HG02642 (cell line): ENCODE results near the gene SYNE1.
"Not testable (repeated sequence)": the region's sequence is repeated elsewhere in the genome, so short reads cannot be mapped to it uniquely, and the experiment has no call there.

Experiments used
- ATAC-seq: cut with Tn5 transposase; IDR thresholded peaks from one replicate; pipeline ENCODE4 v1.9.1; 2021; ENCODE audit warnings: mild to moderate bottlenecking; ENCODE audit not compliant: unreplicated experiment, poor library complexity

Gene SYNE1

DNA sequence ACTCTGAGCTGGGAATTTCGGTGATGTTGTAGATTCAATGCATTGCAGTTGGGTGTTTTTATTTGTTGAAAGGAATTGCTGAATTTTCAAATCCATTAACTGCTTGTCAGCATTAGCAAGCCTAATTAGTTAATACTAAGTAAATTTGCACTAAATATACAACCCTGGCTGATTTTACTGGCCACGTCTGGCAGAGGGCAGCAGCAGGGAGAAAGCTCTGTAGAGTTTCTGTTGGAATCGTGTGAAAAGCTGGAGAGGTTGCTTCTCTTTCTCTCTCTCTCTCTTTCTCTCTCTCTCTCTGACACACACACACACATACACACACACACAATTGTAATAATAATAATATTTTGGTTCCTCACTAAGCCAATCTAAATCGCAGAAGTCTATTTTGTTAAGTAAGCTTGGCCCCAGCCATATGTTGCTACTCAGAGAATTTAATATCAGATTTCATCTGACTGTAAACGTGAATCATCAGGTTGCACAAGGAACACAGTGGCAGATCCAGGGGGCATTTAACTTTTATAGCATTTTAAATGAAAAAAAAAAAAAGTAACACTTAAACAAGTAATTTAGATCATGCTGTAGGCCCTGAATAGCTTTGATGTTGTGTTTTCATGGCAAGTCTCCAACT, 540.2 kb downstream of the SYNE1 start:
- no peak for ATAC-seq

DNA sequence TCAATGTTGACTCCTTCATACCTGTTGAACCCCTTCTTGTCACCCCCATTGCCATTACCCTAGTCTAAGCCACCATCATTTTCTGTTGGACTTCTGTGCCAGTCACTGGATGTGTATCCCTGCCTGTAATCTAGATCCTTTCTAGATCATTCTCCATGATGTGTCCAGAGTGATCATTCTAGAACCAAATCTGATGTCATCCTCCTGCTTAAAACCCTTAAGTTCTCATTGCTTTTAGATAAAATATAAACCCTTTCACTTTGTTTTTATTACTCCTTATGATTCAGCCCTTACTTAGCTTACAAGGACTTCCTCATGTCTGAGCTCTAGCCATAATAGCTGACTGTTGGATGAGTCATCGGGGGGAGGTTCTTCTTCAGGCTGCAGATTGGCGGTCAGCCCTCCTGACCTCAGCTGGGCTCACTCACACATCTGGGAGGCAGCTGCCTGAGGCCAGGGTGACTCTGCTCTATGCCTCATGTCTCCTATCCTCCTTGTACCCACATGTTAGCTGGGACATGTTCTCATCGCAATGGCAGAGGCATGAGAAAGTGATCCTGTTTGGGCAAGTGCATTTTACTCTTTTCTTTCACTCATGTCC, 542.1 kb downstream of the SYNE1 start:
- no peak for ATAC-seq

DNA sequence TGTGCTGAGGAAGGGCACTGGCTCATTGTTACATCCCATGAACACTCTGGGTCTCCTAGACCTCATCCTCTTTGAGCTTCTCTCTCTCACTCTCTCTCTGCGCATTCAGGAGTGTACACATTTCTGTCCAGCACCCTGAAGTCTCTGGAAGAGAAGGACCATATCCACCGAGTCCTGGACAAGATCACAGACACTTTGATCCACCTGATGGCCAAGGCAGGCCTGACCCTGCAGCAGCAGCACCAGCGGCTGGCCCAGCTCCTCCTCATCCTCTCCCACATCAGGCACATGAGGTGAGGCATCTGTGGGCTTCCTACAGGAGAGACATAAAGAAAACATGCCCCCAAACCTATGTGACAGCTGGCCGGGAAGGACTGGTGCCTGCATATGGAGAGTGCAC, 542.9 kb downstream of the SYNE1 start:
- ATAC-seq = no peak

DNA sequence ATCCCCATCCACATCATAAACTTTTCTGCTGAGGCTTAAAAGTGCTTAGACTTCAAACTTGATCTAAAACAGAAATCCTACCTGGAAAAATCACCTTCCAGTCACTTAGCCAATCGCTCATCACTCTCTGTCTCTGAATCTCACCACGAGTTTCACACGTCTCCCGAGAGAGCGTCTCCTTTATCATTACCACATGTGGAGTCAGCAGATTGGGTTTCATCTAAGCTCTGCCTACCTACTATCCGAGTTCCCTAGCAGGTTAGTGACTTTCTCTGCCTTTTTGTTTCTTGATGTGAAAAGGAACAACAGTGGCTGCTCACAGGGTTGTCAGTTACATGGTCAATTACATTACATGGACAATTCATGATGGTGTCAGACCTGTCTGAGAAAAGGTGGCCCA, 543.5 kb downstream of the SYNE1 start:
- no peak for ATAC-seq

DNA sequence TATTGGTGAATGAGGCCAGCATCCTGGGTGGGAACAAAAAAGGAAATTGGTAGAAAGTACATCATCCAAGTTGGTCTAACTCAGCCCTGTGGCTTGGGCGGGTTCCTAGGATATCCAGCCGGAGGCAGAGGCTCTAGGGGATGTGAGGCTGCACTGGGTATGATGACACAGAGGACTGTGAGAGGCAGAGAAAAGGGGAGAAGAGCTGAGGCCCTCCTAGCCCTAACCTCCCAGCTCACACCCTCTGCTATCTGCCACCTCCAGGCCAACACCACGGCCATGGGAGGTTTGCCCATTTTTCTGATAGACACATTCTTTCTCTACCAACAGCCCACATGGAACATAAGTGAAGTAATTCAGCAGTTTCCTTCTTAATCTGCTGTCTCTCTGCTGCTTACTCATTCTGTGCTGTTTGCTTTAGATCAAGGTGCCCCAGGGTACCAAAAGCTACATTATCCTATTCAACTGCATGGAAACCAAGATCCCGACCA, 545.3 kb downstream of the SYNE1 start:
- ATAC-seq = no peak

DNA sequence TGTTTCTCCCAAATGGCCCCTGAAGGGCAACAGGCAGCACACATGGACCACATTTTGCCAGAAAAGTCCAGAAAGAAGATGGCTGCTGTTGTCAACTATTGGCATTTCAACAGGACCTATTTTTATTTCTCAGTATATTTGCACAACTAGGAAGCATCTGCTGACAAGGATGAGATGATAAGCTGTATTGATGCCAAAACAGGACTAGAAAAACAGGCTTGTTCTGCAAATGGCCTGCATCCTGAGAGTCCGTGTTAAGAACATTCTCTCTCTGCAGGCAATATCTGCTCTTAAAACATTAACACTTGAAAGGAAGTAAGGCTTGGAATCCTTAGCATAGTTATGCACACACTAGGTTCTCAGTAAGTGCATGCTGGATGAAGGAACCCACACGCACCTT, 546.0 kb downstream of the SYNE1 start:
- ATAC-seq = no peak

DNA sequence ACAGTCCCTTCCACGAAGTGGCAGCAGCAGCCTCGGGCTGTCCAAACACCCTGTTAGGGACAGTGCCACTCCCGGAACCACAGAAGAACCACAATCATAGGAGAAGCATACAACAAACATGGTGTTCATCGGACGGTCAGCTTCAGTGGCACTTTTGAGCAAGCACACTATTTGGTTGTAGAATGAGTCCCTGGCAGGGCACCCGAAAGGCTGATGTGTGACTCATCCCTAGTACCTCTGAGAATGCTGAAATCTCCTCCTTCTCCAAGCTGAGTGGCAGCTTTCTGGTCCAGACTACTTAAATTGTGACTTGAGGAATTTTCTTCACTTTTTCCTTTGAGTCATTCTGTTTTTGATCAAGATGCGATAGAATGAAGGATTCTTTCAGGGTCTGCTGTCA, 547.2 kb downstream of the SYNE1 start:
- ATAC-seq = no peak

DNA sequence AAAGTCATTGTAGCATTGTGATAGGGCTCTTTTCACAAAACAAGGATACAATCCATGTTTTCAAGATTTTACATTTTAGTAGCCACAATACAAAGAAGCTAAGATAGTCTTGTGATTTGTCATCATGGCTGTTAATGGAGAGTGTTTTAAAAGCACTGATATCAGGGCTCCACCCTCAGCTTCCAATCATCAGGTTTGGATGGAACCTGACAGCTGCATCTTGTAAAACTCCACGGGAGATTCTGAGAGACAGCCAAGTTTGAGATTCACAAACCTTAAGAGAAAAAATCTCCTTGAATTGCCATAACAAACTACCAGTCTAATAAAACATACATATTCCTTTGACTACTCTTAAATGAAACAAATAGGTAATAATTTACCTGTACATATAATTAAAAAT, 549.5 kb downstream of the SYNE1 start:
- no peak for ATAC-seq

DNA sequence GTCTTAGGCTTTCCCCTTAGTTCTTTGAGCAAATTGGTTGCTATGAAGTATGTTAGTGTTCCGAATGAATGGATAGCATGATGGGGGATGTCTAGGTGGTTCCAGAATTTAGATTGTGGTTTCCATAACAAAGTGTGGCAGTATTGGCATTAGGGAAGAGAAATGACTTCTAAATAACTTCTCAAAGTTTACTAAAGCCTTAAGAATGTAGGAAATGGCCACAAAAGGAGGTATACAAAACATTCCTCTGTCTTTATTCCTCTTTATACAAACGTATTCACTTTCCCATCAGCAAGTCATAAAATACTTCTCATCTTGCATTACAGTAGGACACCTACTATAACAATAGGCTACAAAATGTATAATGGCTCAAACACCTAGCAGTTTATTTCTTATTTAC, 550.1 kb downstream of the SYNE1 start:
- no peak for ATAC-seq

DNA sequence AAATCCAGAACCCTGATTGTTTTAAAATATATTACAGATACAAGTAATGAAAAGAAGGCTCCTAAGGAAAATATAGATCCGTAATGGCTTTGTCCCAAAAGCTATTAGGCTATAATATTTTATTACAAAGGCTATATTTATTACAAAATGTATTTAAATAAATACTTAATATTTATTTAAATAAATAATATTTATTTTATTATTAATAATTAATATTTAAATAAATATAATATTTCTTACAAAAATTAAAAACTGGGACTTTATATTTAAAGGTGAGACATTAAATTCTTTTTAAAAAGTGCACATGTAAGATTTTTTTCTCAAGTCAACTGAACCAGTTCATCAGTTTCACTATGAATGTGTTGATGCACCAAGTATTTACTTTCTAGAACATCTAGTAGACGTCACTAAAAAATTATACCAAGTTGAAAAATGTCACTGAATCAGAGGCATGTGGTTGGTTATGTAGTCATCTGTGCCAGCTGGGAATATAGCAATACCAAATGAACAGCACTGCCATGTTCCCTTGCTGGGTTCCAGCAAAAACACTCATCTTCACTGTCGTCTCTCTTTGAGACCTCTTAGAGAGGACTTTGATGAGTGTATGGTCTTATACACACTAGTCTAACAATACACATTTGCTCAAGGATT, 550.8 kb downstream of the SYNE1 start:
- no peak for ATAC-seq

DNA sequence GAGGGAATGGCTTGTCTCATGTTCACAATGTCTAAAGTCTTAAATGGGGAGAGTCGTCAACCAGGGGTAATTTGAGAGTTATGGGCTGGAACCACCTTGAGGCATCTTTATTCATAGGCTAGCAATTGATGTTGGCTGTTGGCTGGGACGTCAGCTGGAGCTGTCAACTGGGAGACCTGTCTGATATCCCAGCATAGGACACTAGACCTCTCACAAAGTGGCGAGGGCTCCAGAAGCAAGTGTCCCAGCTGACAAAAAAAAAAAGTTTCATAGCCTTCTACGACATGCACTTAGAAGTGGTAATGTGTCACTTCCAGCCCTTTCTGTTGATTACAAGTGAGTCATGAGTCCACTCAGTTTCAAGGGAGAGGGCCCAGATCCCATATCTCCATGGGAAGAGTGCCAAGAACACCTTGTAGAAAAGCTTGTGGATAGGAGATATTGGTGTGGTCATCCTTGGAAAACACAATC, 551.7 kb downstream of the SYNE1 start:
- ATAC-seq = no peak

DNA sequence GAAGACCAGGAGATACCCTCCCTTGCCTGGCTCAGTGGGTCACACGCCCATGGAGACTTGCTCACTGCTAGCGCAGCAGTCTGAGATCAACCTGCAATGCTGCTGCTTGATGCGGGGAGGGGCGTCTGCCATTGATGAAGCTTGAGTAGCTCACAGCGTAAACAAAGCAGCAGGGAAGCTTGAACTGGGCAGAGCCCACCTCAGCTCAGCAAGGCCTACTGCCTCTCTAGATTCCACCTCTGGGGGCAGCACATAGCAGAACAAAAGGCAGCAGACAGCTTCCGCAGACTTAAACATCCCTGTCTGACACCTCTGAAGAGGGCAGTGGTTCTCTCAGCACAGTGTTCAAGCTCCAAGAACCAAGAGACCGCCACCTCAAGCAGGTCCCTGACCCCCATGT, 558.4 kb downstream of the SYNE1 start:
- ATAC-seq = no peak

DNA sequence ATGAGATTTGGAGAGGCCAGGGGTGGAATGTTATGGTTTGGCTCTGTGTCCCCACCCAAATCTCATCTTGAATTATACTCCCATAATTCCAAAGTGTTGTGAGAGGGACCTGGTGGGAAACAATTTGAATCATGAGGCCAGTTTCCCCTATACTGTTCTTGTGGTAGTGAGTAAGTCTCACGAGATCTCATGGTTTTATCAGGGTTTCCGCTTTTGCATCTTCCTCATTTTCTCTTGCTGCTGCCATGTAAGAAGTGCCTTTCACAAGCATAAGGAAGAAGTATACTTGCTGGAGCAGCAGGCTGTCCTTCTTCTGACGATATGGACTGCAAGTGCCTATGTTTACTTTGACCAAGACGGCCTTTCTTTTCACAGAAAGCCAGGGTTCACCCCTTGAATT, 559.2 kb downstream of the SYNE1 start:
- no peak for ATAC-seq

DNA sequence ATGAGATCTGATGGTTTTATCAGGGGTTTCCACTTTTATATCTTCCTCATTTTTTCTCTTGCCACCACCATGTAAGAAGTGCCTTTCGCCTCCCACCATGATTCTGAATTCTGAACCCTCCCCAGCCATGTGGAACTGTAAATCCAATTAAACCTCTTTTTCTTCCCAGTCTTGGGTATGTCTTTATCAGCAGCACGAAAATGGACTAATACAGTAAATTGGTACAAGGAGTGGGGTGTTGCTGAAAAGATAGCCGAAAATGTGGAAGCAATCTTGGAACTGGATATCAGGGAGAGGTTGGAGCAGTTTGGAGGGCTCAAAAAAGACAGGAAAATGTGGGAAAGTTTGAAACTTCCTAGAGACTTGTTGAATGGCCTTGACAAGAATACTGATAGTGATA, 560.9 kb downstream of the SYNE1 start:
- not testable (repeated sequence) for ATAC-seq

DNA sequence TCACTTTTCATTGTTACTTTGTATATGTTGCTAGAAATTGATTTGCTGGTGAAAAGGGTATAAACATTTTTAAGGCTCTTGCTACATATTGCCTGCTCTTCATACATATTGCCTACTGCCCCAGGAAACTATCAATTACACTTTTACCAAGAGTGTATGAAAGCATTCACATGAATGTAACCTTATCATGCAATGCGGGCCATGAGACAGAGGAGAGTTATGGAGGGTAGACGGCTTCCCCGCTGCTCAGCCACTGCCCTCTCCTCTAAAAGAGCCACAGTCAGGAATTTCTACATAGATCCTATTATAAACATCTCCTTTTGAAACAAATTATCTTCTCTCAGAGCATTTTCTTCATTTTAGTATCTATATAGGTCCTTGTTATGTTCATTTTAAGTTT, 565.3 kb downstream of the SYNE1 start:
- no peak for ATAC-seq
